WTC11 (cell line): ENCODE results near the gene TMEM178B. TPM values are rescaled to one million over a fixed set of nuclear protein-coding genes. Genes with fewer than 3 reads are reported as not detected.

ENCODE experiments used
- ATAC-seq: fragments of 200-7000 bp; cut with Tn5 transposase; 2 replicates; pipeline ENCODE4 v1.10.0; 2021; ENCODE audit warnings: mild to moderate bottlenecking, moderate library complexity
- CTCF ChIA-PET: fragments of 300-600 bp; sonication (Branson Sonifier 250); formaldehyde crosslinking; loops from one replicate; lab custom pipeline; 2021; ENCODE audit warnings: antibody characterized with exemption; lab: Charles Lee
- POLR2A ChIA-PET: fragments of 350-600 bp; sonication (Branson Sonifier 250); formaldehyde crosslinking; loops from one replicate; lab custom pipeline; 2021; ENCODE audit warnings: antibody characterized with exemption; lab: Charles Lee
- DNase-seq: peaks from one replicate; pipeline ENCODE4 v3.0.0; 2021; ENCODE audit warnings: low spot score
- H3K27ac Mint-ChIP-seq: 2 replicates; pipeline ENCODE4 v1.8.0; 2021; ENCODE audit warnings: mixed read lengths
- H3K27me3 Mint-ChIP-seq: 2 replicates; pipeline ENCODE4 v1.8.0; 2021; ENCODE audit warnings: low read depth, mild to moderate bottlenecking, moderate library complexity, mixed read lengths
- H3K36me3 Mint-ChIP-seq: 2 replicates; pipeline ENCODE4 v1.8.0; 2021; ENCODE audit warnings: mixed read lengths
- H3K4me1 Mint-ChIP-seq: 2 replicates; pipeline ENCODE4 v1.8.0; 2022; ENCODE audit warnings: mixed read lengths
- H3K4me3 Mint-ChIP-seq: 2 replicates; pipeline ENCODE4 v1.8.0; 2021; ENCODE audit warnings: mild to moderate bottlenecking, moderate library complexity, mixed read lengths
- H3K9me3 Mint-ChIP-seq: 2 replicates; pipeline ENCODE4 v1.8.0; 2021; ENCODE audit warnings: mixed read lengths
- ARID4B ChIP-seq: sonication (generic); formaldehyde crosslinking; IDR thresholded peaks from 2 replicates; pipeline ENCODE4 v1.8.0; 2023; ENCODE audit warnings: missing genetic modification reagents, mild to moderate bottlenecking, borderline replicate concordance
- ATF2 ChIP-seq: sonication (generic); formaldehyde crosslinking; IDR thresholded peaks from 2 replicates; pipeline ENCODE4 v1.8.1; 2022; ENCODE audit warnings: low read depth, missing genetic modification reagents, borderline replicate concordance
- ATF3 ChIP-seq: sonication (generic); formaldehyde crosslinking; conservative IDR thresholded peaks from 2 replicates; pipeline ENCODE4 v1.8.1; 2022; ENCODE audit warnings: mild to moderate bottlenecking, missing genetic modification reagents
- ELF4 ChIP-seq: sonication (generic); formaldehyde crosslinking; IDR thresholded peaks from 2 replicates; pipeline ENCODE4 v1.8.1; 2022; ENCODE audit warnings: low read depth, mild to moderate bottlenecking, moderate library complexity, missing genetic modification reagents
- FOXK1 ChIP-seq: sonication (generic); formaldehyde crosslinking; IDR thresholded peaks from 2 replicates; pipeline ENCODE4 v1.8.0; 2022; ENCODE audit warnings: mild to moderate bottlenecking, moderate library complexity, missing genetic modification reagents
- FOXP1 ChIP-seq: sonication (generic); formaldehyde crosslinking; IDR thresholded peaks from 2 replicates; pipeline ENCODE4 v1.8.0; 2022; ENCODE audit warnings: missing genetic modification reagents, mild to moderate bottlenecking, moderate library complexity, borderline replicate concordance
- FOXP4 ChIP-seq: sonication (generic); formaldehyde crosslinking; IDR thresholded peaks from 2 replicates; pipeline ENCODE4 v1.8.0; 2022; ENCODE audit warnings: mild to moderate bottlenecking, missing genetic modification reagents
- JUN ChIP-seq: sonication (generic); formaldehyde crosslinking; IDR thresholded peaks from 2 replicates; pipeline ENCODE4 v1.8.0; 2023; ENCODE audit warnings: mild to moderate bottlenecking, missing genetic modification reagents
- NFATC4 ChIP-seq: fragments of 250-450 bp; sonication (Bioruptor Pico); IDR thresholded peaks from 2 replicates; pipeline ENCODE4 v1.9.0; 2021; ENCODE audit warnings: mild to moderate bottlenecking
- NFE2L1 ChIP-seq: sonication (generic); formaldehyde crosslinking; IDR thresholded peaks from 2 replicates; pipeline ENCODE4 v1.8.1; 2023; ENCODE audit warnings: missing genetic modification reagents
- PRDM15 ChIP-seq: sonication (generic); formaldehyde crosslinking; IDR thresholded peaks from 2 replicates; pipeline ENCODE4 v1.8.0; 2022; ENCODE audit warnings: missing genetic modification reagents
- TP53 ChIP-seq: sonication (generic); formaldehyde crosslinking; IDR thresholded peaks from 2 replicates; pipeline ENCODE4 v1.8.1; 2023; ENCODE audit warnings: mild to moderate bottlenecking, missing genetic modification reagents
- USF1 ChIP-seq: sonication (generic); formaldehyde crosslinking; IDR thresholded peaks from 2 replicates; pipeline ENCODE4 v1.8.0; 2022; ENCODE audit warnings: mild to moderate bottlenecking, missing genetic modification reagents
- ZNF219 ChIP-seq: sonication (generic); formaldehyde crosslinking; IDR thresholded peaks from 2 replicates; pipeline ENCODE4 v1.8.0; 2023; ENCODE audit warnings: missing genetic modification reagents, mild to moderate bottlenecking, borderline replicate concordance
- ZNF263 ChIP-seq: sonication (generic); formaldehyde crosslinking; IDR thresholded peaks from 2 replicates; pipeline ENCODE4 v1.8.1; 2022; ENCODE audit warnings: low read depth, mild to moderate bottlenecking, moderate library complexity, missing genetic modification reagents
- ZNF425 ChIP-seq: fragments of 250-450 bp; sonication (Bioruptor Pico); conservative IDR thresholded peaks from 2 replicates; pipeline ENCODE4 v1.9.0; 2021; ENCODE audit warnings: mild to moderate bottlenecking
- total RNA-seq: library from RNA; stranded (reverse); gene quantifications from 3 replicates; pipeline ENCODE4 v1.2.3, GENCODE V29; 2021

The TMEM178B gene
- total RNA-seq, 1 experiment from 2014 or later = 20.4 TPM

GRCh38 chr7:141312395-141312794 is 238.5 kb downstream of the TMEM178B start:
- CTCF ChIA-PET = interaction anchor here (1.2 kb wide), 1 partner anchor 362 kb away, joined by 3 read pairs; no protein-coding TSS in a partner anchor
- H3K4me3 Mint-ChIP-seq = no peak overlapping the region
- H3K27me3 Mint-ChIP-seq = no peaks in the 10 kb centered on the region
- POLR2A ChIA-PET = no interaction called here
- TF ChIP-seq ZNF219 (CRISPR knock-in tag) (no peak), ARID4B (no peak), ATF3 (CRISPR knock-in tag) (no peak), USF1 (CRISPR knock-in tag) (no peak), ATF2 (CRISPR knock-in tag) (no peak), TP53 (no peak), PRDM15 (CRISPR knock-in tag) (no peak), NFATC4 (CRISPR knock-in tag) (no peak), FOXP4 (CRISPR knock-in tag) (no peak), NFE2L1 (CRISPR knock-in tag) (no peak)
- H3K36me3 Mint-ChIP-seq = no peaks in the 10 kb centered on the region
- peaks cover 7% of the 10 kb centered on the region for H3K4me1 Mint-ChIP-seq
- H3K27ac Mint-ChIP-seq = no peak overlapping the region
- ATAC-seq = no peak
- no peak for DNase-seq
- H3K9me3 Mint-ChIP-seq = 0 out of 2 replicates have a peak, but pooled peaks cover 3% of the 10 kb centered on the region

GRCh38 chr7:141312828-141313521 is 239.1 kb downstream of the TMEM178B start:
- POLR2A ChIA-PET = no interaction called here
- Mint-ChIP-seq H3K4me3 (no peak overlapping the region), H3K36me3 (no peaks in the 10 kb centered on the region), H3K27me3 (no peaks in the 10 kb centered on the region), H3K9me3 (0 out of 2 replicates have a peak, but pooled peaks cover 3% of the 10 kb centered on the region), H3K27ac (no peak overlapping the region), H3K4me1 (peaks cover 7% of the 10 kb centered on the region)
- ATAC-seq (no peak), DNase-seq (no peak)
- CTCF ChIA-PET = interaction anchor here (1.2 kb wide), 1 partner anchor 361 kb away, joined by 3 read pairs; no protein-coding TSS in a partner anchor
- no peak for TF ChIP-seq JUN
- no peak for TF ChIP-seq ZNF425
- no peak for TF ChIP-seq ELF4 (CRISPR knock-in tag)
- no peak for TF ChIP-seq FOXP1 (CRISPR knock-in tag)
- no peak for TF ChIP-seq NFE2L1 (CRISPR knock-in tag)
- TF ChIP-seq ZNF263 (CRISPR knock-in tag) = no peak
- TF ChIP-seq FOXP4 (CRISPR knock-in tag) = no peak
- TF ChIP-seq FOXK1 (CRISPR knock-in tag) = no peak
